Stimulated activated naive B cell treated with anti-CD40 and anti-IgM and Interleukin-4, amounts not matched to agents 10 μg/mL and 1 μg/mL and 100 μg/mL, for 72 hours (primary cell): ENCODE results near the gene ELOVL6.

Source experiments
- ATAC-seq, 2 donors: fragments of 150-1000 bp; cut with Tn5 transposase; replicated peaks; 2 replicates each; pipeline ENCODE4 v1.10.0; 2021; ENCODE audit warnings: moderate library complexity in 1 of 2
- DNase-seq: peaks from one replicate; pipeline ENCODE4 v3.0.0; 2021
- H3K27ac Mint-ChIP-seq: one replicate; pipeline ENCODE4 v1.8.0; 2022; ENCODE audit warnings: mild to moderate bottlenecking, mixed read lengths
- H3K27me3 Mint-ChIP-seq, 2 donors: one replicate each; pipeline ENCODE4 v1.8.0; 2022; ENCODE audit warnings: mixed read lengths in 2 of 2
- H3K36me3 Mint-ChIP-seq, 2 donors: one replicate each; pipeline ENCODE4 v1.8.0; 2022; ENCODE audit warnings: mixed read lengths in 2 of 2, mild to moderate bottlenecking in 1 of 2
- H3K4me1 Mint-ChIP-seq, 2 donors: one replicate each; pipeline ENCODE4 v1.8.0; 2022; ENCODE audit warnings: mixed read lengths in 2 of 2, mild to moderate bottlenecking in 1 of 2
- H3K4me3 Mint-ChIP-seq, 2 donors: one replicate each; pipeline ENCODE4 v1.8.0; 2022; ENCODE audit warnings: mild to moderate bottlenecking in 2 of 2, mixed read lengths in 2 of 2, moderate library complexity in 1 of 2
- H3K9me3 Mint-ChIP-seq, 2 donors: one replicate each; pipeline ENCODE4 v1.8.0; 2022; ENCODE audit warnings: mixed read lengths in 2 of 2, mild to moderate bottlenecking in 1 of 2

The ELOVL6 gene

GRCh38 chr4:110135523-110135922 lies 62.9 kb downstream of the ELOVL6 start:
- no peak overlapping the region for H3K4me3 Mint-ChIP-seq
- no peak overlapping the region for H3K27ac Mint-ChIP-seq
- H3K27me3 Mint-ChIP-seq, result peaks cover 0 to 5% of the 10 kb centered on the region in 2 donors
- no peaks in the 10 kb centered on the region for H3K36me3 Mint-ChIP-seq
- DNase-seq (no peak), ATAC-seq (no peak)
- H3K4me1 Mint-ChIP-seq, result no peaks in the 10 kb centered on the region
- H3K9me3 Mint-ChIP-seq, result no peaks in the 10 kb centered on the region

- Mint-ChIP-seq H3K27me3 (peaks cover 0 to 5% of the 10 kb centered on the region in 2 donors), H3K36me3 (no peaks in the 10 kb centered on the region), H3K9me3 (no peaks in the 10 kb centered on the region), H3K4me3 (no peak overlapping the region), H3K4me1 (no peaks in the 10 kb centered on the region), H3K27ac (no peak overlapping the region)
- DNase-seq (no peak), ATAC-seq (no peak)
Observed at GRCh38 chr4:110135076-110135475, 63.3 kb downstream of the ELOVL6 start.

- Mint-ChIP-seq H3K9me3 (no peaks in the 10 kb centered on the region), H3K36me3 (no peaks in the 10 kb centered on the region), H3K27me3 (no peaks in the 10 kb centered on the region), H3K4me1 (no peaks in the 10 kb centered on the region), H3K4me3 (no peak overlapping the region), H3K27ac (no peak overlapping the region)
- no peak for ATAC-seq
- no peak for DNase-seq
Observed at GRCh38 chr4:110134269-110134869, 64.0 kb downstream of the ELOVL6 start.

GRCh38 chr4:110132816-110133719 lies 65.3 kb downstream of the ELOVL6 start:
- H3K4me3 Mint-ChIP-seq, result no peak overlapping the region
- H3K9me3 Mint-ChIP-seq, result no peaks in the 10 kb centered on the region
- H3K27ac Mint-ChIP-seq, result no peak overlapping the region
- no peaks in the 10 kb centered on the region for H3K27me3 Mint-ChIP-seq
- H3K36me3 Mint-ChIP-seq, result no peaks in the 10 kb centered on the region
- ATAC-seq (no peak), DNase-seq (no peak)
- H3K4me1 Mint-ChIP-seq, result no peaks in the 10 kb centered on the region

- DNase-seq (no peak), ATAC-seq (no peak)
- Mint-ChIP-seq H3K4me3 (no peak overlapping the region), H3K27me3 (no peaks in the 10 kb centered on the region), H3K27ac (no peak overlapping the region), H3K4me1 (no peaks in the 10 kb centered on the region), H3K36me3 (no peaks in the 10 kb centered on the region), H3K9me3 (no peaks in the 10 kb centered on the region)
Observed at GRCh38 chr4:110131916-110132315, 66.5 kb downstream of the ELOVL6 start.

GRCh38 chr4:110130576-110131358 lies 67.6 kb downstream of the ELOVL6 start:
- Mint-ChIP-seq H3K4me1 (no peaks in the 10 kb centered on the region), H3K27me3 (no peaks in the 10 kb centered on the region), H3K4me3 (no peak overlapping the region), H3K27ac (no peak overlapping the region), H3K9me3 (no peaks in the 10 kb centered on the region), H3K36me3 (no peaks in the 10 kb centered on the region)
- no peak for ATAC-seq
- no peak for DNase-seq

GRCh38 chr4:110129544-110129943 lies 68.9 kb downstream of the ELOVL6 start:
- no peak overlapping the region for H3K27ac Mint-ChIP-seq
- no peaks in the 10 kb centered on the region for H3K27me3 Mint-ChIP-seq
- no peaks in the 10 kb centered on the region for H3K36me3 Mint-ChIP-seq
- H3K9me3 Mint-ChIP-seq, result no peaks in the 10 kb centered on the region
- ATAC-seq, result no peak
- H3K4me3 Mint-ChIP-seq, result no peak overlapping the region
- no peak for DNase-seq
- no peaks in the 10 kb centered on the region for H3K4me1 Mint-ChIP-seq

GRCh38 chr4:110128472-110128919 lies 69.9 kb downstream of the ELOVL6 start:
- DNase-seq, result no peak
- Mint-ChIP-seq H3K27ac (no peak overlapping the region), H3K4me1 (no peaks in the 10 kb centered on the region), H3K9me3 (no peaks in the 10 kb centered on the region), H3K4me3 (no peak overlapping the region), H3K27me3 (no peaks in the 10 kb centered on the region), H3K36me3 (no peaks in the 10 kb centered on the region)
- ATAC-seq, result no peak

GRCh38 chr4:110128029-110128428 lies 70.4 kb downstream of the ELOVL6 start:
- H3K9me3 Mint-ChIP-seq, result no peaks in the 10 kb centered on the region
- H3K4me1 Mint-ChIP-seq, result no peaks in the 10 kb centered on the region
- ATAC-seq (no peak), DNase-seq (no peak)
- H3K4me3 Mint-ChIP-seq, result no peak overlapping the region
- no peaks in the 10 kb centered on the region for H3K36me3 Mint-ChIP-seq
- H3K27ac Mint-ChIP-seq, result no peak overlapping the region
- H3K27me3 Mint-ChIP-seq, result no peaks in the 10 kb centered on the region

- Mint-ChIP-seq H3K4me3 (no peak overlapping the region), H3K4me1 (no peaks in the 10 kb centered on the region), H3K36me3 (no peaks in the 10 kb centered on the region), H3K27me3 (no peaks in the 10 kb centered on the region), H3K27ac (no peak overlapping the region), H3K9me3 (no peaks in the 10 kb centered on the region)
- ATAC-seq (no peak), DNase-seq (no peak)
Observed at GRCh38 chr4:110124711-110125110, 73.7 kb downstream of the ELOVL6 start.

GRCh38 chr4:110122201-110122600 lies 76.2 kb downstream of the ELOVL6 start:
- Mint-ChIP-seq H3K27ac (no peak overlapping the region), H3K9me3 (no peaks in the 10 kb centered on the region), H3K4me1 (no peaks in the 10 kb centered on the region), H3K4me3 (no peak overlapping the region), H3K36me3 (no peaks in the 10 kb centered on the region), H3K27me3 (no peaks in the 10 kb centered on the region)
- DNase-seq, result no peak
- no peak for ATAC-seq

- Mint-ChIP-seq H3K27me3 (no peaks in the 10 kb centered on the region), H3K4me1 (no peaks in the 10 kb centered on the region), H3K36me3 (no peaks in the 10 kb centered on the region), H3K27ac (no peak overlapping the region), H3K9me3 (no peaks in the 10 kb centered on the region), H3K4me3 (no peak overlapping the region)
- DNase-seq (no peak), ATAC-seq (no peak)
Observed at GRCh38 chr4:110120506-110120905, 77.9 kb downstream of the ELOVL6 start.

GRCh38 chr4:110119880-110120279 lies 78.5 kb downstream of the ELOVL6 start:
- ATAC-seq (no peak), DNase-seq (no peak)
- no peaks in the 10 kb centered on the region for H3K9me3 Mint-ChIP-seq
- no peaks in the 10 kb centered on the region for H3K27me3 Mint-ChIP-seq
- no peak overlapping the region for H3K27ac Mint-ChIP-seq
- no peaks in the 10 kb centered on the region for H3K4me1 Mint-ChIP-seq
- no peaks in the 10 kb centered on the region for H3K36me3 Mint-ChIP-seq
- no peak overlapping the region for H3K4me3 Mint-ChIP-seq

GRCh38 chr4:110119337-110119736 lies 79.1 kb downstream of the ELOVL6 start:
- Mint-ChIP-seq H3K36me3 (no peaks in the 10 kb centered on the region), H3K27ac (no peak overlapping the region), H3K4me3 (no peak overlapping the region), H3K27me3 (no peaks in the 10 kb centered on the region), H3K9me3 (no peaks in the 10 kb centered on the region), H3K4me1 (no peaks in the 10 kb centered on the region)
- no peak for DNase-seq
- no peak for ATAC-seq
